HepG2 (cell line): Measurements from ENCODE around the gene NPHP3. TPM values are rescaled to one million over a fixed set of nuclear protein-coding genes. Genes with fewer than 3 reads are reported as not detected.
A peak's percentile ranks its signal among the peaks of the same experiment; 100 is the strongest.

Source experiments
- AGO2 ChIP-seq: fragments of 200-400 bp; formaldehyde crosslinking; optimal IDR thresholded peaks from 2 replicates; pipeline ENCODE3; 2017; ENCODE audit warnings: mild to moderate bottlenecking, low read depth, low read length, moderate library complexity
- GABPB1 ChIP-seq: IDR thresholded peaks from 2 replicates; pipeline ENCODE4 v1.6.1; 2016; ENCODE audit warnings: mild to moderate bottlenecking, missing genetic modification reagents, moderate library complexity, missing compliant biosample characterization
- HES4 ChIP-seq: sonication (generic); formaldehyde crosslinking; IDR thresholded peaks from 2 replicates; pipeline ENCODE4 v1.9.0; 2021; ENCODE audit warnings: mild to moderate bottlenecking, missing genetic modification reagents, borderline replicate concordance
- NFYB ChIP-seq: sonication (generic); formaldehyde crosslinking; IDR thresholded peaks from 2 replicates; pipeline ENCODE4 v1.4.0; 2020; ENCODE audit warnings: missing genetic modification reagents
- SAP130 ChIP-seq: IDR thresholded peaks from 2 replicates; pipeline ENCODE4 v1.6.1; 2016; ENCODE audit warnings: low read depth
- SOX6 ChIP-seq, 2 experiments: fragments of 450-650 bp in 1 of 2; sonication (generic) in 1 of 2; formaldehyde crosslinking in 1 of 2; IDR thresholded peaks; 2 replicates each; pipeline versions ENCODE4 v1.4.0 to v1.6.1; 2017 to 2020; ENCODE audit warnings: antibody characterized with exemption in 1 of 2, mild to moderate bottlenecking in 1 of 2, missing genetic modification reagents in 1 of 2
- ZNF451 ChIP-seq: sonication (generic); formaldehyde crosslinking; IDR thresholded peaks from 2 replicates; pipeline ENCODE4 v1.5.0; 2020; ENCODE audit warnings: mild to moderate bottlenecking, missing genetic modification reagents
- ZNF468 ChIP-seq: sonication (generic); formaldehyde crosslinking; IDR thresholded peaks from 2 replicates; pipeline ENCODE4 v1.8.0; 2022; ENCODE audit warnings: mild to moderate bottlenecking, moderate library complexity, missing genetic modification reagents
- ZNF616 ChIP-seq: sonication (generic); formaldehyde crosslinking; IDR thresholded peaks from 2 replicates; pipeline ENCODE4 v1.5.0; 2020; ENCODE audit warnings: low read depth, mild to moderate bottlenecking, missing genetic modification reagents
- ZNF772 ChIP-seq: sonication (generic); formaldehyde crosslinking; IDR thresholded peaks from 2 replicates; pipeline ENCODE4 v1.5.0; 2020; ENCODE audit warnings: mild to moderate bottlenecking, missing genetic modification reagents
- polyA plus RNA-seq, 8 experiments: library from polyadenylated mRNA; depleted of rRNA in 3 of 8; stranded (reverse) in 7 of 8; unstranded in 1 of 8; fragments of >200 nt; fragmentation: Illumina TruSeq in 4 of 8; extraction: Trizol in 4 of 8; gene quantifications; 2 replicates each; pipeline versions ENCODE4 v1.2.1 to v1.2.3, GENCODE V29; 2011 to 2016; ENCODE audit warnings: low read depth in 4 of 8, missing spikeins in 1 of 8, mixed read lengths in 1 of 8; ENCODE audit not compliant: insufficient read depth in 1 of 8
- total RNA-seq, 5 experiments: library from RNA; depleted of rRNA; stranded (reverse); fragments of >200 nt; fragmentation: Illumina TruSeq; extraction: Trizol; gene quantifications; 2 replicates each; pipeline ENCODE4 v1.2.3, GENCODE V29; 2016; ENCODE audit warnings: low read depth in 1 of 5
- TF ChIP-seq, protein P1 (sequence below): conservative IDR thresholded peaks from 2 replicates; pipeline ENCODE4 v1.6.1; 2018; ENCODE audit warnings: missing genetic modification reagents
- TF ChIP-seq, protein P2 (sequence below): IDR thresholded peaks from 2 replicates; pipeline ENCODE4 v1.6.1; 2012; ENCODE audit warnings: low read depth, low read length, improper control_type of control experiment
- TF ChIP-seq, protein P3 (sequence below): sonication (generic); formaldehyde crosslinking; IDR thresholded peaks from 2 replicates; pipeline ENCODE4 v1.4.0; 2020; ENCODE audit warnings: missing genetic modification reagents
- TF ChIP-seq, protein P4 (sequence below): sonication (generic); formaldehyde crosslinking; IDR thresholded peaks from 2 replicates; pipeline ENCODE4 v1.5.0; 2020; ENCODE audit warnings: mild to moderate bottlenecking, missing genetic modification reagents, moderate library complexity
- TF ChIP-seq, protein P5 (sequence below): sonication (generic); formaldehyde crosslinking; IDR thresholded peaks from 2 replicates; pipeline ENCODE4 v1.4.0; 2020; ENCODE audit warnings: mild to moderate bottlenecking, missing genetic modification reagents
- TF ChIP-seq, protein P6 (sequence below): IDR thresholded peaks from 2 replicates; pipeline ENCODE4 v1.6.1; 2016
- TF ChIP-seq, protein P7 (sequence below): sonication (generic); formaldehyde crosslinking; IDR thresholded peaks from 2 replicates; pipeline ENCODE4 v1.4.0; 2020; ENCODE audit warnings: missing genetic modification reagents, borderline replicate concordance

Gene NPHP3
- total and polyA plus RNA-seq, 2 of the 13 experiments (the other 11 are each of a cell fraction or from before 2014, with no cell fraction given), result 11.0 to 20.2 TPM

DNA sequence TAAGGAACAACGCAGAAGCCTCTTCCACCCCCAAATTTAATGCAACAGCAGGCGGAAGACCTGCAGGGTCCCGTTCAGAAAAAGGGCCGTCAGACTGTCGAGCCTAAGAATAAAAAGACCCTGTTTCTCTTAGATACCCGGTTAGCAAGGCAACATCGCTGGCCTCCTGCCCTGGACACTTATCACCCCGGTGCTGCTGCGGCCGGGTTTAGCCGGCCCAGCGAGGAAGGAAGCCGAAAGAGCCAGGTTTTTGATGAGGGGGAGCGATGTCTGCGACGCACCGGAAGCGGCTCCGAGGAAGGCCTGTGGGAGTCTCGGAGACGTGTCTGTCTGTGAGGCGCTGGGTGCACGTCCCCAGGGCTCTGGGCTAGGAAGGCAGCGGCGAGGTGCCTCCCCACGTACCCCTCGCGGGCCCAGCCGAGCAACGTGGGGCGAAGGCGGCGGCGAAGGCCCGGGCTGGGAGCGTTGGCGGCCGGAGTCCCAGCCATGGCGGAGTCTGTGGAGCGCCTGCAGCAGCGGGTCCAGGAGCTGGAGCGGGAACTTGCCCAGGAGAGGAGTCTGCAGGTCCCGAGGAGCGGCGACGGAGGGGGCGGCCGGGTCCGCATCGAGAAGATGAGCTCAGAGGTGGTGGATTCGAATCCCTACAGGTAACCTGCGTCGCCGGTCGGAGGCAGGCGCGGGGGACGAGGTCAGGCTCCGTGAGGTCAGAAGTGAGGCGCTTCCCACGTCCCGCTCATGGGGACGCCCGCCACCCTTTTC, 62.0 kb downstream of the NPHP3 start, which contains the start of gene UBA5 (continued):
- TF ChIP-seq, protein P1, sequence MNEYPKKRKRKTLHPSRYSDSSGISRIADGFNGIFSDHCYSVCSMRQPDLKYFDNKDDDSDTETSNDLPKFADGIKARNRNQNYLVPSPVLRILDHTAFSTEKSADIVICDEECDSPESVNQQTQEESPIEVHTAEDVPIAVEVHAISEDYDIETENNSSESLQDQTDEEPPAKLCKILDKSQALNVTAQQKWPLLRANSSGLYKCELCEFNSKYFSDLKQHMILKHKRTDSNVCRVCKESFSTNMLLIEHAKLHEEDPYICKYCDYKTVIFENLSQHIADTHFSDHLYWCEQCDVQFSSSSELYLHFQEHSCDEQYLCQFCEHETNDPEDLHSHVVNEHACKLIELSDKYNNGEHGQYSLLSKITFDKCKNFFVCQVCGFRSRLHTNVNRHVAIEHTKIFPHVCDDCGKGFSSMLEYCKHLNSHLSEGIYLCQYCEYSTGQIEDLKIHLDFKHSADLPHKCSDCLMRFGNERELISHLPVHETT (CRISPR knock-in tag), result 0 out of 2 replicates have a peak, but pooled peaks have one; percentile 61
- TF ChIP-seq AGO2, result peak; percentile 68
- peak; percentile 25; the same call in 1 of the 2 replicates for TF ChIP-seq NFYB
- TF ChIP-seq, protein P2, sequence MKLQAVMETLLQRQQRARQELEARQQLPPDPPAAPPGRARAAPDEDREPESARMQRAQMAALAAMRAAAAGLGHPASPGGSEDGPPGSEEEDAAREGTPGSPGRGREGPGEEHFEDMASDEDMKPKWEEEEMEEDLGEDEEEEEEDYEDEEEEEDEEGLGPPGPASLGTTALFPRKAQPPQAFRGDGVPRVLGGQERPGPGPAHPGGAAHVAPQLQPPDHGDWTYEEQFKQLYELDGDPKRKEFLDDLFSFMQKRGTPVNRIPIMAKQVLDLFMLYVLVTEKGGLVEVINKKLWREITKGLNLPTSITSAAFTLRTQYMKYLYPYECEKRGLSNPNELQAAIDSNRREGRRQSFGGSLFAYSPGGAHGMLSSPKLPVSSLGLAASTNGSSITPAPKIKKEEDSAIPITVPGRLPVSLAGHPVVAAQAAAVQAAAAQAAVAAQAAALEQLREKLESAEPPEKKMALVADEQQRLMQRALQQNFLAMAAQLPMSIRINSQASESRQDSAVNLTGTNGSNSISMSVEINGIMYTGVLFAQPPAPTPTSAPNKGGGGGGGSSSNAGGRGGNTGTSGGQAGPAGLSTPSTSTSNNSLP, result no peak
- TF ChIP-seq, protein P3, sequence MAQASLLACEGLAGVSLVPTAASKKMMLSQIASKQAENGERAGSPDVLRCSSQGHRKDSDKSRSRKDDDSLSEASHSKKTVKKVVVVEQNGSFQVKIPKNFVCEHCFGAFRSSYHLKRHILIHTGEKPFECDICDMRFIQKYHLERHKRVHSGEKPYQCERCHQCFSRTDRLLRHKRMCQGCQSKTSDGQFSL (CRISPR knock-in tag), result peak; percentile 43; the same call in 1 of the 2 replicates
- peak; percentile 98 for TF ChIP-seq GABPB1 (CRISPR knock-in tag)
- TF ChIP-seq, protein P4, sequence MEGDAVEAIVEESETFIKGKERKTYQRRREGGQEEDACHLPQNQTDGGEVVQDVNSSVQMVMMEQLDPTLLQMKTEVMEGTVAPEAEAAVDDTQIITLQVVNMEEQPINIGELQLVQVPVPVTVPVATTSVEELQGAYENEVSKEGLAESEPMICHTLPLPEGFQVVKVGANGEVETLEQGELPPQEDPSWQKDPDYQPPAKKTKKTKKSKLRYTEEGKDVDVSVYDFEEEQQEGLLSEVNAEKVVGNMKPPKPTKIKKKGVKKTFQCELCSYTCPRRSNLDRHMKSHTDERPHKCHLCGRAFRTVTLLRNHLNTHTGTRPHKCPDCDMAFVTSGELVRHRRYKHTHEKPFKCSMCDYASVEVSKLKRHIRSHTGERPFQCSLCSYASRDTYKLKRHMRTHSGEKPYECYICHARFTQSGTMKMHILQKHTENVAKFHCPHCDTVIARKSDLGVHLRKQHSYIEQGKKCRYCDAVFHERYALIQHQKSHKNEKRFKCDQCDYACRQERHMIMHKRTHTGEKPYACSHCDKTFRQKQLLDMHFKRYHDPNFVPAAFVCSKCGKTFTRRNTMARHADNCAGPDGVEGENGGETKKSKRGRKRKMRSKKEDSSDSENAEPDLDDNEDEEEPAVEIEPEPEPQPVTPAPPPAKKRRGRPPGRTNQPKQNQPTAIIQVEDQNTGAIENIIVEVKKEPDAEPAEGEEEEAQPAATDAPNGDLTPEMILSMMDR (CRISPR knock-in tag), result peak; percentile 1; the same call in 1 of the 2 replicates
- TF ChIP-seq HES4 (CRISPR knock-in tag), result peak; percentile 55; the same call in 1 of the 2 replicates
- no peak for TF ChIP-seq ZNF451
- 0 out of 2 replicates have a peak, but pooled peaks have one; percentile 43 for TF ChIP-seq ZNF616 (CRISPR knock-in tag)
- no peak for TF ChIP-seq SOX6 (IDR thresholded peaks at IDR 0.05)
- TF ChIP-seq SOX6 (CRISPR knock-in tag; IDR thresholded peaks at IDR 0.05), result no peak
- TF ChIP-seq, protein P5, sequence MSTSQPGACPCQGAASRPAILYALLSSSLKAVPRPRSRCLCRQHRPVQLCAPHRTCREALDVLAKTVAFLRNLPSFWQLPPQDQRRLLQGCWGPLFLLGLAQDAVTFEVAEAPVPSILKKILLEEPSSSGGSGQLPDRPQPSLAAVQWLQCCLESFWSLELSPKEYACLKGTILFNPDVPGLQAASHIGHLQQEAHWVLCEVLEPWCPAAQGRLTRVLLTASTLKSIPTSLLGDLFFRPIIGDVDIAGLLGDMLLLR (CRISPR knock-in tag), result peak; percentile 36; the same call in 1 of the 2 replicates
- TF ChIP-seq, protein P6, sequence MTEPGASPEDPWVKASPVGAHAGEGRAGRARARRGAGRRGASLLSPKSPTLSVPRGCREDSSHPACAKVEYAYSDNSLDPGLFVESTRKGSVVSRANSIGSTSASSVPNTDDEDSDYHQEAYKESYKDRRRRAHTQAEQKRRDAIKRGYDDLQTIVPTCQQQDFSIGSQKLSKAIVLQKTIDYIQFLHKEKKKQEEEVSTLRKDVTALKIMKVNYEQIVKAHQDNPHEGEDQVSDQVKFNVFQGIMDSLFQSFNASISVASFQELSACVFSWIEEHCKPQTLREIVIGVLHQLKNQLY (CRISPR knock-in tag), result no peak
- 0 out of 2 replicates have a peak, but pooled peaks have one; percentile 52 for TF ChIP-seq ZNF468 (CRISPR knock-in tag)
- TF ChIP-seq, protein P7, sequence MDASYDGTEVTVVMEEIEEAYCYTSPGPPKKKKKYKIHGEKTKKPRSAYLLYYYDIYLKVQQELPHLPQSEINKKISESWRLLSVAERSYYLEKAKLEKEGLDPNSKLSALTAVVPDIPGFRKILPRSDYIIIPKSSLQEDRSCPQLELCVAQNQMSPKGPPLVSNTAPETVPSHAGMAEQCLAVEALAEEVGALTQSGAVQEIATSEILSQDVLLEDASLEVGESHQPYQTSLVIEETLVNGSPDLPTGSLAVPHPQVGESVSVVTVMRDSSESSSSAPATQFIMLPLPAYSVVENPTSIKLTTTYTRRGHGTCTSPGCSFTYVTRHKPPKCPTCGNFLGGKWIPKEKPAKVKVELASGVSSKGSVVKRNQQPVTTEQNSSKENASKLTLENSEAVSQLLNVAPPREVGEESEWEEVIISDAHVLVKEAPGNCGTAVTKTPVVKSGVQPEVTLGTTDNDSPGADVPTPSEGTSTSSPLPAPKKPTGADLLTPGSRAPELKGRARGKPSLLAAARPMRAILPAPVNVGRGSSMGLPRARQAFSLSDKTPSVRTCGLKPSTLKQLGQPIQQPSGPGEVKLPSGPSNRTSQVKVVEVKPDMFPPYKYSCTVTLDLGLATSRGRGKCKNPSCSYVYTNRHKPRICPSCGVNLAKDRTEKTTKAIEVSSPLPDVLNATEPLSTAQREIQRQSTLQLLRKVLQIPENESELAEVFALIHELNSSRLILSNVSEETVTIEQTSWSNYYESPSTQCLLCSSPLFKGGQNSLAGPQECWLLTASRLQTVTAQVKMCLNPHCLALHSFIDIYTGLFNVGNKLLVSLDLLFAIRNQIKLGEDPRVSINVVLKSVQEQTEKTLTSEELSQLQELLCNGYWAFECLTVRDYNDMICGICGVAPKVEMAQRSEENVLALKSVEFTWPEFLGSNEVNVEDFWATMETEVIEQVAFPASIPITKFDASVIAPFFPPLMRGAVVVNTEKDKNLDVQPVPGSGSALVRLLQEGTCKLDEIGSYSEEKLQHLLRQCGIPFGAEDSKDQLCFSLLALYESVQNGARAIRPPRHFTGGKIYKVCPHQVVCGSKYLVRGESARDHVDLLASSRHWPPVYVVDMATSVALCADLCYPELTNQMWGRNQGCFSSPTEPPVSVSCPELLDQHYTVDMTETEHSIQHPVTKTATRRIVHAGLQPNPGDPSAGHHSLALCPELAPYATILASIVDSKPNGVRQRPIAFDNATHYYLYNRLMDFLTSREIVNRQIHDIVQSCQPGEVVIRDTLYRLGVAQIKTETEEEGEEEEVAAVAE (CRISPR knock-in tag), result peak; percentile 67; the same call in 1 of the 2 replicates
- TF ChIP-seq ZNF772, result peak; percentile 86
- TF ChIP-seq SAP130, result peak; percentile 62
